ENCODE data around the gene PSMA6.

The PSMA6 gene

DNA sequence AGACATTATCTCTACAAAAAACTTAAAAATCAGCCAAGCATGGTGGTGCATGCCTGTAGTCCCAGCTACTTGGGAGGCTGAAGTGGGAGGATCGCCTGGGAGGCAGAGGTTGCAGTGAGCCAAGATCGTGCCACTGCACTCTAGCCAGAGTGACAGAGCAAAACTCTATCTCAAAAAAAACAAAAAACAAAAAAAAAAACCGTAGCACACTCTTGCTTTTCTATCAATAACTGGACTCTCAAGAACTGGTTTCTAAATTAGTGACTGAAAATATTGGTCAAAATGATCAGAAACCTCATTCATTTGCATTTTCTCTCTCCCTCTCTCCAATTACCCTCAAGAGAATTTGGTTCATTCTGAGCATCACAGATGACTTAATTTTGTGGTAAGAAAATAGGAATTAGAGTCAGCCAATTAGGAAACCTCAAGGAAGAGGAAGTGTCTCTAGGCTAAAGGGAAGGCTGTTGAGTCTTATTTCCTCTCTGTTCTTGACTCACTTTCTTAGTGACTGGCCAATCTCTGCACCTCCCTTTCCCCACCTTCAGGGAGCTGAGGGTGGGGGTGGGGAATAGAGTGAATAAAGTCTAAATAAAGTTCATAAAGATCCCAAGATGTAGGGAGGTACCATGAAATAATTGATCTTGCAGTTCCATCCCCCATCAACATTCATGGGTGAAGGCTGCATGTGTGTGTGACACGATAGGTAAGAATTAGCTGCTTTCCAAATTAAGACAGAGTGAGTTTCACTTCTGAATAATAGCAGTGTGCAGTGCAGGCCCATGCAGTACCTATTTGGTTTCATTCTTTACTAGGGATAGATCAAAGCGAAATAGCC lies 6.8 kb upstream of the PSMA6 start:
- H3K36me3 ChIP-seq (ENCODE audit: insufficient read depth, low read length), result peaks cover 4% of the 10 kb centered on the region
- no peak overlapping the region for H3K9ac ChIP-seq (ENCODE audit: low read depth, low read length)
- no peaks in the 10 kb centered on the region for H3K4me1 ChIP-seq (ENCODE audit: control insufficient read depth, insufficient read depth, low read length)
- H3K27me3 ChIP-seq (ENCODE audit: control insufficient read depth, insufficient read depth, low read length), result no peaks in the 10 kb centered on the region
- no peak overlapping the region for H3K4me2 ChIP-seq (ENCODE audit: low read length)
- H3K4me3 ChIP-seq (ENCODE audit: low read length), result no peak overlapping the region
- no peaks in the 10 kb centered on the region for H3K9me3 ChIP-seq (replicated peaks; ENCODE audit: low read length)

DNA sequence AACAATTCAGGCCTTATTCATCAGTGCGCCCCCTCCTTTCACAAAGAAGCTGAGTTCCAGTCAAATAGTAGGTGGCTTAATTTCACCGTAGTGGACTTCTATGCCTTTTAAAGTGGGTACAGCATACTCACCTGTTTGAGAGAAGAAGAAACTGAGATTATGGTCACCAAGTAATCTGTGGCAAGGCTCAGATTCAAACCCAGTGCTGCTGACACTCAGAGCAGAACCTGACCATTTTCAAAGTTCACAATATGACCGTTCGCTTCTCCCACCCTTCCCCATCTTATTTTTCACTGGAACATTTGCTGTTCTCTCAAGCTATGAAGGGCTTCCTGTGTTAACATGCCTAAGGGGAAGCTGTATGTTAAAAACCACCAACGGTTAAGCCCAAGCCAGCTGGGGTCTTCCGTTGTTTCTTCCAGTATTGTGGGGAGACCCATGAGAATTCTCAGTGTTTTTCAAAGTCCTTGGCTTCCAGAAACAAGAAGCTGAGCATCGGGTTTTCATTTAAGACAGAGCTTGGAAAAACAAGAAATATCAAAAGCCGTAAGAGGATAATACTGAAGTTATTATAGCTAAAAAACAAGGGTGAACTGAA lies 6.1 kb upstream of the PSMA6 start:
- Histone ChIP-seq H3K4me3 (ENCODE audit: low read length) (no peak overlapping the region), H3K9me3 (replicated peaks; ENCODE audit: low read length) (no peaks in the 10 kb centered on the region), H3K4me2 (ENCODE audit: low read length) (no peak overlapping the region), H3K9ac (ENCODE audit: low read depth, low read length) (no peak overlapping the region), H3K27me3 (ENCODE audit: control insufficient read depth, insufficient read depth, low read length) (no peaks in the 10 kb centered on the region), H3K4me1 (ENCODE audit: control insufficient read depth, insufficient read depth, low read length) (no peaks in the 10 kb centered on the region), H3K36me3 (ENCODE audit: insufficient read depth, low read length) (peaks cover 4% of the 10 kb centered on the region)

DNA sequence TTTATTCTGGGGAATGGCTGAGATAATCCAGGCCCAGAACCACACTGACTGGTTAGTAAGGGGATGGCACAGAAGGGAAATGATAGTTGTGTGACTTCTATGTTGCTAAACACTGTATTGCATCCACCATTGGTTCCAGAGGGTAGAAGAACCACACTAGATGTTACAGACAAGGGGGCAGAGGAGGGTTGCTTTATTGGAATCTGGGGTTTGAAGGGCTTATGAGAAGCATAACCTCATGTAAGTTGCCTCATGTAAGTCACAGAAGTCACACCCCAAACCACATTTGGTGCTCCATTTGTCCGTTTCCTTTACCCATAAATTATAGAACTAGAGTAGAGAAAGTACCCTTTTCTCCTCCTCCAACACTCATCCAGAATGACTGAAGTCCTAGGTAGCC lies 5.5 kb upstream of the PSMA6 start:
- Histone ChIP-seq H3K36me3 (ENCODE audit: insufficient read depth, low read length) (peaks cover 4% of the 10 kb centered on the region), H3K9me3 (replicated peaks; ENCODE audit: low read length) (no peaks in the 10 kb centered on the region), H3K9ac (ENCODE audit: low read depth, low read length) (no peak overlapping the region), H3K4me2 (ENCODE audit: low read length) (no peak overlapping the region), H3K4me3 (ENCODE audit: low read length) (no peak overlapping the region), H3K27me3 (ENCODE audit: control insufficient read depth, insufficient read depth, low read length) (no peaks in the 10 kb centered on the region), H3K4me1 (ENCODE audit: control insufficient read depth, insufficient read depth, low read length) (no peaks in the 10 kb centered on the region)

DNA sequence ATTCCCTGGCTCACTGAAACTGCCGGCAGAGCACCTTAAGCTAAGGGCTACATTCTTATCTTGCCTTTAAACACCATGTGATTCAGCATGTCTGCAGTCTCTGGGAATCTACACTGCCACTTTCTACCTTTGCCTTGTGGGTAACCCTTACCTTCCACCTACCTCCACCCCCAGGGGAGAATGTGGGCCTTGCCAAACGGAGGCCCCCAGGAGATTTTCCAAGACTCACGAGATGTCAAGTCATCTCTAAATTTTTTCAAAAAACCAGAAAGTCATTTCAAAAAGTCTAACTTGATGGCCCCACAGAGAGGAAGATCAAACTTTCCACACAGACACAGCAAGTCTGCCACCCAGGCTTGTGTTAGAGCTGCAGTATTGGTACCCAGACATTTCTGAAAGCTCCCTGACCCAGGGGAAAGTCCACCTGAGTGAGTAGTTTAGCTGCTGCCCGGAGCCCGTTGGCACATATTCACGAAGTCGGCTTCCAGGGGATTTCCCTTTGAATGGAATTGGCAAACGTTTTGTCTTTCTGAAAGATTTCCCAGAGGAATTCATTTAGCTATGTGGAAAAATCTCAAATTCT lies 4.7 kb upstream of the PSMA6 start:
- Histone ChIP-seq H3K4me1 (ENCODE audit: control insufficient read depth, insufficient read depth, low read length) (no peaks in the 10 kb centered on the region), H3K9ac (ENCODE audit: low read depth, low read length) (no peak overlapping the region), H3K4me3 (ENCODE audit: low read length) (no peak overlapping the region), H3K9me3 (replicated peaks; ENCODE audit: low read length) (no peaks in the 10 kb centered on the region), H3K4me2 (ENCODE audit: low read length) (no peak overlapping the region), H3K36me3 (ENCODE audit: insufficient read depth, low read length) (no peaks in the 10 kb centered on the region), H3K27me3 (ENCODE audit: control insufficient read depth, insufficient read depth, low read length) (no peaks in the 10 kb centered on the region)

DNA sequence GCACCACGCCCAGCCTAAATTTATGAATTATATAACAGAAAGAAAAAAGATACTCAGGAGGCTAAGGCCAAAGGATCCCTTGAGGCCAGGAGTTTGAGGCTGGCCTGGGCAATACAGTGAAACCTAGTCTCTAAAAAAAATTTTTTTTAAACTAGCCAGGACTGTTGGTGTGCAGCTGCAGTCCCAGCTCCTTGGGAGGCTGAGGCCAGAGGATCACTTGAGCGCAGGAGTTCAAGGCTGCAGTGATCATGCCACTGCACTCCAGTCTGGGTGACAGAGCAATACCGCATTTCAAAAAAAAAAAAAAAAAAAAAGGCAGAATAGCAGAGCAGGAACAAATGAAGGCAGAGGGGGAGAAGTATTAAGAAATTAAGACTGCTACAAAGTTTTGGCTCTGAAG lies 2.6 kb upstream of the PSMA6 start:
- no peak overlapping the region for H3K4me3 ChIP-seq (ENCODE audit: low read length)
- no peaks in the 10 kb centered on the region for H3K9me3 ChIP-seq (replicated peaks; ENCODE audit: low read length)
- no peaks in the 10 kb centered on the region for H3K27me3 ChIP-seq (ENCODE audit: control insufficient read depth, insufficient read depth, low read length)
- H3K36me3 ChIP-seq (ENCODE audit: insufficient read depth, low read length), result peaks cover 4% of the 10 kb centered on the region
- H3K4me2 ChIP-seq (ENCODE audit: low read length), result no peak overlapping the region
- H3K4me1 ChIP-seq (ENCODE audit: control insufficient read depth, insufficient read depth, low read length), result peaks cover 9% of the 10 kb centered on the region
- H3K9ac ChIP-seq (ENCODE audit: low read depth, low read length), result no peak overlapping the region

DNA sequence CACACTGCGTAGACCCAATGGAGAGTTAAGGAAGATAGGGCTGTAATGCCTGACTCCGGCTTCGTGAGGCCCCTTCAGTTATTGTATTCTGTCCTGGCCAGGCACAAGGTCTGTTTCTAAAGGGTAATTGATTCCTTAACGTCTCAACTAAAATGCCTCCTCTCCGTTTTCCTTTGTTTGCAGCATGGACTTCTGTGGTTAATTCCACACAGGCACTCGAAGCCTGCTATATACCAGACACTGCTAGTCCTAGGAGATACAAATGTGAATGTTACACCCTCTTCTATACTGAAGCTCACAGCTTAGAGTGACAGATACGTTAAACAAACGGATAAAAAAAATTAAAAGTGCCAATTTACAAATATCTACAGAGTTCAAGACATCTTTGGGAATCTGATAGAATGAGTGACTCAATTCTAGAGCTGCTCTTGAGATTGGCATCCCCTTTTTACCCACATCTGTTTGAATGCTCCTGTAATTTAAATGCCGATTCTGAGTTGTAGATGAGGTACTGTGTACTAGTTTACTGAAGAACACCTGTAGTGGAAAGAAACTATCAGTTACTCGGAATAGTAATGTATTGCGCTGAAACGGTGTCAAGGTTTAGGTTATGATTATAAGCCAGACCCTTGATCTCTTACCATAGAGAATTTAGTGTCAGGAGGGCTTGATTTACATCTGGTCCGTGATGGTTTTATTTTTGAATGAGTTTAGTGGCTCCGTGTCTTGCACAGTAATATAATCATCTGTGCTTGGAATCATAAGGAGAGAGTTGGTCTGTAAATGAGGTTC lies 784 bp downstream of the PSMA6 start:
- Histone ChIP-seq H3K4me1 (ENCODE audit: control insufficient read depth, insufficient read depth, low read length) (peaks cover 9% of the 10 kb centered on the region), H3K27me3 (ENCODE audit: control insufficient read depth, insufficient read depth, low read length) (no peaks in the 10 kb centered on the region), H3K4me3 (ENCODE audit: low read length) (peak overlapping the region; percentile 91), H3K4me2 (ENCODE audit: low read length) (peak overlapping the region; percentile 97), H3K9me3 (replicated peaks; ENCODE audit: low read length) (no peaks in the 10 kb centered on the region), H3K36me3 (ENCODE audit: insufficient read depth, low read length) (peaks cover 6% of the 10 kb centered on the region), H3K9ac (ENCODE audit: low read depth, low read length) (peak overlapping the region; percentile 97)

DNA sequence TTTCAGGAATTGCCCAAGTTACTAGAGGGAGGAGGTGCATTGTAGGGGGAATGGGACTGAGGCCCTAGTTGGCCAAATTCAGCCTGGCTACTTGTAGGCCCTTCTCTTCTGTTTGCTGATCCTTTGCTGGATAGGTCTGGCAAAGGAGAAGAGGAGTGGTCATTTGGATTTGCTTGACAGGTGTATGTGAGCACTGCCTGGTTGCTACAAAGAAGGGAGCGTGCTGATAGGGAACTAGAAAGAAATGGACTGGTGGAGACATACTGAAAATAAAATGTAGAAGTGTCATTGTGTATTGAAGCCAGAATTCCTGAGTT lies 3.6 kb downstream of the PSMA6 start:
- Histone ChIP-seq H3K27me3 (ENCODE audit: control insufficient read depth, insufficient read depth, low read length) (no peaks in the 10 kb centered on the region), H3K4me3 (ENCODE audit: low read length) (no peak overlapping the region), H3K4me2 (ENCODE audit: low read length) (no peak overlapping the region), H3K4me1 (ENCODE audit: control insufficient read depth, insufficient read depth, low read length) (peaks cover 9% of the 10 kb centered on the region), H3K36me3 (ENCODE audit: insufficient read depth, low read length) (peaks cover 6% of the 10 kb centered on the region), H3K9ac (ENCODE audit: low read depth, low read length) (no peak overlapping the region), H3K9me3 (replicated peaks; ENCODE audit: low read length) (no peaks in the 10 kb centered on the region)

DNA sequence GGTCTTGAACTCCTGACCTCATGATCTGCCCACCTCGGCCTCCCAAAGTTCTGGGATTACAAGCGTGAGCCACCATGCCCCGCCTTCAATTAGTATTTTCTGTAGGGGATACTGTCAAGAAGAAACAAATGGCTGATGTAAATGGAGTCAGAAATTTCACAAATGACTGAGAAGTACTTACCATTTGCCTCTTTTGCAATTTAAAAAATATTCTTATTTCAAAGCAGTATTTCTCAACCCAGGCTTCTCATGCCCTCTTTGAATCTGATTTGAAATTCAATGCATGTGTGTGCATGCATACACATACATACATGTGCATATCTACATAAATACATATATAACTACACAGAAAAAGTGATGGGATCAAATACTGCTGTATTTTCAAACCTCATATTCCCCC lies 4.4 kb downstream of the PSMA6 start:
- Histone ChIP-seq H3K36me3 (ENCODE audit: insufficient read depth, low read length) (peaks cover 6% of the 10 kb centered on the region), H3K9me3 (replicated peaks; ENCODE audit: low read length) (no peaks in the 10 kb centered on the region), H3K9ac (ENCODE audit: low read depth, low read length) (no peak overlapping the region), H3K4me1 (ENCODE audit: control insufficient read depth, insufficient read depth, low read length) (peaks cover 9% of the 10 kb centered on the region), H3K4me3 (ENCODE audit: low read length) (no peak overlapping the region), H3K27me3 (ENCODE audit: control insufficient read depth, insufficient read depth, low read length) (no peaks in the 10 kb centered on the region), H3K4me2 (ENCODE audit: low read length) (no peak overlapping the region)

DNA sequence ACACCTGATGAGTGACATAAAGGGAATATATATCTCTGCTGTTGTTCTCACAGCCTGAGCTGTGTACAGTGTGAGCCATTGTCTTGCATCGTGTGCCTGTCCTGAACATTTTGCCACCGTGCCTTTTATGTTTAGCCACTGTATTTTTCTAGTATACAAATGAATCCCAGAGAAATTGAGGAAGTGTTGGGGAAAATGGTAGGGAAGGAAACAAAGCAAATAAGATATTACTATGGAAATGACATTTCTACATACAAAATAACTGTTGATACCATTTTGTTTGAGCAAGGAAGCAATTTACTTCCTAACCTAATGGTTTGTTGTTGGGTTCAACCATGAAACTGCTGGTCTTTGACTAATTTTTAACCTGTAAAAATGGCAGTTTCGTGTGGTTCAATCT lies 5.5 kb downstream of the PSMA6 start:
- peaks cover 11% of the 10 kb centered on the region for H3K36me3 ChIP-seq (ENCODE audit: insufficient read depth, low read length)
- H3K4me3 ChIP-seq (ENCODE audit: low read length), result no peak overlapping the region
- no peak overlapping the region for H3K4me2 ChIP-seq (ENCODE audit: low read length)
- H3K9ac ChIP-seq (ENCODE audit: low read depth, low read length), result no peak overlapping the region
- no peaks in the 10 kb centered on the region for H3K9me3 ChIP-seq (replicated peaks; ENCODE audit: low read length)
- no peaks in the 10 kb centered on the region for H3K27me3 ChIP-seq (ENCODE audit: control insufficient read depth, insufficient read depth, low read length)
- H3K4me1 ChIP-seq (ENCODE audit: control insufficient read depth, insufficient read depth, low read length), result peaks cover 9% of the 10 kb centered on the region

DNA sequence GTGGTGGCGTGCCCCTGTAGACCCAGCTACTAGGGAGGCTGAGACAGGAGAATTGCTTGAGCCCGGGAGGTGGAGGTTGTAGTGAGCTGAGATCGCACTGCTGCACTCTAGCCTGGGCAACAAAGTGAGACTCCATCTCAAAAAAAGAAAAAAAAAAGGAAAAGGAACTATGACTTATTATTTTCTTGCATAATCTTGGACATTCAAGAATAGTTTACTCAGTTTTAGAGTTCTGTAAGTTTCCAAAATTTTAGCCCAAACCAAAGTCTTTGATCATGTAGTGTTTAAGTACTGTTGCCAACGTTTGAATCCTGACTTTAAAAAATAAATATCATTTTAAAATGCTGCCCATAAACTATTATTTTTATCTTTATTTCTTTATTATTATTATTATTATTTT lies 6.2 kb downstream of the PSMA6 start:
- H3K4me2 ChIP-seq (ENCODE audit: low read length), result no peak overlapping the region
- H3K27me3 ChIP-seq (ENCODE audit: control insufficient read depth, insufficient read depth, low read length), result no peaks in the 10 kb centered on the region
- peaks cover 11% of the 10 kb centered on the region for H3K36me3 ChIP-seq (ENCODE audit: insufficient read depth, low read length)
- no peak overlapping the region for H3K9ac ChIP-seq (ENCODE audit: low read depth, low read length)
- H3K4me1 ChIP-seq (ENCODE audit: control insufficient read depth, insufficient read depth, low read length), result peaks cover 9% of the 10 kb centered on the region
- no peaks in the 10 kb centered on the region for H3K9me3 ChIP-seq (replicated peaks; ENCODE audit: low read length)
- no peak overlapping the region for H3K4me3 ChIP-seq (ENCODE audit: low read length)

DNA sequence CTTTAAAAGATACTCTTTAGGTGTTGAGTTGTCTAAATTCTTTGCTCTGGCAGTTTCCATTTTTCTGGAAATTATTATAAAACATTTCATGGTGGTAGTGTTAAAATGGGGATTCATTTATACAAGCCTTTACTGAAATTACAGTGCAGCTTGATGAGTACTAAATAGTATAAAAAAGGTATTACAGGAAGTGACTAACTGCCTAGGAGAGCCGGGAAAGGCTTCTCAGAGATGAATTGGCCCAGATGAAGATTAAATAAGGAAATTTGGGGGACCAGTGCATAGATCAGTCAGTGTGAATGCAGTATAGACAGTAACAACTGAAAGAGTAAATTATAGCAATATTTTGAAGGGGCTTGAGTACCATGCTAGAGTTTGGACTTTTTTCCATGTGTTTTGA lies 7.5 kb downstream of the PSMA6 start:
- Histone ChIP-seq H3K27me3 (ENCODE audit: control insufficient read depth, insufficient read depth, low read length) (no peaks in the 10 kb centered on the region), H3K9ac (ENCODE audit: low read depth, low read length) (no peak overlapping the region), H3K4me2 (ENCODE audit: low read length) (no peak overlapping the region), H3K36me3 (ENCODE audit: insufficient read depth, low read length) (peaks cover 7% of the 10 kb centered on the region), H3K4me3 (ENCODE audit: low read length) (no peak overlapping the region), H3K4me1 (ENCODE audit: control insufficient read depth, insufficient read depth, low read length) (no peaks in the 10 kb centered on the region), H3K9me3 (replicated peaks; ENCODE audit: low read length) (no peaks in the 10 kb centered on the region)
